GM23338 (cell line): ENCODE measurements around the gene MTHFR. TPM values are rescaled to one million over a fixed set of nuclear protein-coding genes. Genes with fewer than 3 reads are reported as not detected.

Source experiments
- ATAC-seq: fragments of 200-7000 bp; cut with Tn5 transposase; 3 replicates; pipeline ENCODE4 v1.9.1; 2020
- DNase-seq: peaks from one replicate; pipeline ENCODE4 v3.0.0-alpha.2; 2015; ENCODE audit warnings: low spot score
- H2AFZ ChIP-seq: fragments of 200-600 bp; sonication (generic); 2 replicates; pipeline ENCODE4 v1.8.0; 2016; ENCODE audit warnings: antibody characterized with exemption, mild to moderate bottlenecking, moderate library complexity
- H3F3A ChIP-seq: fragments of 200-600 bp; sonication (generic); replicated peaks from 2 replicates; pipeline ENCODE4 v1.8.0; 2017; ENCODE audit warnings: antibody characterized with exemption, mixed run types, low read depth
- H3K27ac ChIP-seq: fragments of 200-600 bp; sonication (generic); 2 replicates; pipeline ENCODE4 v1.6.1; 2016; ENCODE audit warnings: low read depth
- H3K27me3 ChIP-seq: fragments of 200-600 bp; sonication (generic); 2 replicates; pipeline ENCODE4 v1.8.0; 2016; ENCODE audit warnings: mild to moderate bottlenecking, mixed run types, moderate library complexity; ENCODE audit not compliant: insufficient read depth
- H3K36me3 ChIP-seq: fragments of 200-600 bp; sonication (generic); 2 replicates; pipeline ENCODE4 v1.8.0; 2016; ENCODE audit warnings: mild to moderate bottlenecking; ENCODE audit not compliant: insufficient read depth
- H3K4me1 ChIP-seq: fragments of 200-600 bp; sonication (generic); 2 replicates; pipeline ENCODE4 v1.8.0; 2016; ENCODE audit warnings: mild to moderate bottlenecking, moderate library complexity; ENCODE audit not compliant: insufficient read depth
- H3K4me2 ChIP-seq: fragments of 200-600 bp; sonication (generic); 2 replicates; pipeline ENCODE4 v1.7.1; 2017; ENCODE audit warnings: mixed run types
- H3K4me3 ChIP-seq: fragments of 200-600 bp; sonication (generic); 2 replicates; pipeline ENCODE4 v1.6.1; 2016; ENCODE audit warnings: mixed run types
- H3K79me2 ChIP-seq: fragments of 200-600 bp; sonication (generic); replicated peaks from 2 replicates; pipeline ENCODE4 v1.8.0; 2017; ENCODE audit warnings: mild to moderate bottlenecking; ENCODE audit not compliant: insufficient read depth
- H3K9me2 ChIP-seq: fragments of 200-600 bp; sonication (generic); 2 replicates; pipeline ENCODE4 v1.8.0; 2017; ENCODE audit not compliant: insufficient read depth
- H4K20me1 ChIP-seq: fragments of 200-600 bp; sonication (generic); replicated peaks from 2 replicates; pipeline ENCODE4 v1.8.0; 2017; ENCODE audit warnings: mild to moderate bottlenecking; ENCODE audit not compliant: insufficient read depth
- H3K27ac Mint-ChIP-seq: 2 replicates; pipeline ENCODE4 v1.8.0; 2020; ENCODE audit warnings: inconsistent platforms, mild to moderate bottlenecking, moderate library complexity, mixed read lengths
- H3K27me3 Mint-ChIP-seq: 3 replicates; pipeline ENCODE4 v1.8.0; 2022; ENCODE audit warnings: low read depth, mild to moderate bottlenecking, moderate library complexity, mixed read lengths, inconsistent platforms; ENCODE audit not compliant: insufficient read depth, poor library complexity
- H3K36me3 Mint-ChIP-seq: 3 replicates; pipeline ENCODE4 v1.8.0; 2021; ENCODE audit warnings: low read depth, mild to moderate bottlenecking, inconsistent platforms, moderate library complexity, mixed read lengths
- H3K4me1 Mint-ChIP-seq: 3 replicates; pipeline ENCODE4 v1.8.0; 2020; ENCODE audit warnings: mild to moderate bottlenecking, inconsistent platforms, mixed read lengths
- H3K4me3 Mint-ChIP-seq: 3 replicates; pipeline ENCODE4 v1.8.0; 2021; ENCODE audit warnings: moderate library complexity, mild to moderate bottlenecking, inconsistent platforms, mixed read lengths
- H3K9me3 Mint-ChIP-seq: 3 replicates; pipeline ENCODE4 v1.8.0; 2020; ENCODE audit warnings: moderate library complexity, mild to moderate bottlenecking, inconsistent platforms, mixed read lengths
- CREB1 ChIP-seq: fragments of 250-450 bp; sonication (Bioruptor Pico); IDR thresholded peaks from 2 replicates; pipeline ENCODE4 v1.5.0; 2020; ENCODE audit warnings: low read depth, mild to moderate bottlenecking, moderate library complexity
- EZH2 ChIP-seq: fragments of 200-600 bp; sonication (generic); IDR thresholded peaks from one replicate; pipeline ENCODE4 v1.8.0; 2017; ENCODE audit warnings: antibody characterized with exemption, mild to moderate bottlenecking, low read depth; ENCODE audit not compliant: unreplicated experiment
- EZH2phosphoT487 ChIP-seq: fragments of 200-600 bp; sonication (generic); IDR thresholded peaks from one replicate; pipeline ENCODE4 v1.8.1; 2018; ENCODE audit warnings: antibody characterized with exemption; ENCODE audit not compliant: unreplicated experiment
- POLR2AphosphoS5 ChIP-seq: IDR thresholded peaks from 2 replicates; pipeline ENCODE4 v1.6.1; 2016; ENCODE audit warnings: antibody characterized with exemption, low read depth
- ZNF114 ChIP-seq: fragments of 250-450 bp; sonication (Bioruptor Pico); IDR thresholded peaks from 2 replicates; pipeline ENCODE4 v1.5.0; 2020; ENCODE audit warnings: mild to moderate bottlenecking, moderate library complexity
- polyA plus RNA-seq: library from polyadenylated mRNA; unstranded; fragments of >200 nt; fragmentation: Nextera tagmentation; extraction: Ambion mirVana; gene quantifications from 2 replicates; pipeline ENCODE4 v1.2.1, GENCODE V29; 2016
- total RNA-seq: library from RNA; depleted of rRNA; stranded (reverse); fragments of >200 nt; shearing (Covaris generic); gene quantifications from 2 replicates; pipeline ENCODE4 v1.2.3, GENCODE V29; 2014
- TF ChIP-seq, protein P1 (sequence below), 2 experiments: fragments of 200-600 bp in 1 of 2; sonication (generic) in 1 of 2; conservative IDR thresholded peaks; 2 replicates each; pipeline versions ENCODE4 v1.5.1 to v1.6.1; 2016 to 2017; ENCODE audit warnings: antibody characterized with exemption in 2 of 2, low read depth in 2 of 2, mild to moderate bottlenecking in 2 of 2, moderate library complexity in 1 of 2
- TF ChIP-seq, protein P2 (sequence below): IDR thresholded peaks from one replicate; pipeline ENCODE4 v1.6.1; 2018; ENCODE audit warnings: antibody characterized with exemption; ENCODE audit not compliant: unreplicated experiment

The MTHFR gene
- total and polyA plus RNA-seq, 2 experiments from 2014 or later: 6.9 to 21.6 TPM

DNA sequence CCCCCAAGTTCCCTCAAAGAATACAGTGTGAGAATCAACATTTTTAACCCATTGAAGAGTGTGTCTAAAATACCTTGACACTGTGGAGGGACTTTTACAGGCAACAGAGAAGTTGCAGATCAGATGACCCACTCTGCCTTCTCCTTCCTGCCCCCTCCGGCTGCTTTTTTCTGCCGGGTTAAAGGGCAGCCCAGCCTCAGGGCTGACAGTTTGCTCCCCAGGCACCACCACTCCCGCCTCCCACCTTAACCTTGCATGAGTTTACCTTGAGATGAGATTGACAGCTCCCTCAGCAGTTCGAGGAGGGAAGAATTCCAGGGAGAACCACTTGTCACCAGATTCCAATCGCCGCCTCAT lies 3.2 kb downstream of the MTHFR start:
- Histone ChIP-seq H3K4me2 (peak overlapping the region; percentile 100), H3K79me2 (peaks cover 25% of the 10 kb centered on the region), H3K27me3 (no peaks in the 10 kb centered on the region), H3F3A (peaks cover 22% of the 10 kb centered on the region; the same call in 1 of the 2 replicates), H4K20me1 (no peaks in the 10 kb centered on the region; the same call in 1 of the 2 replicates), H2AFZ (no peak overlapping the region), H3K36me3 (no peaks in the 10 kb centered on the region; the same call in 1 of the 2 replicates), H3K4me1 (peaks cover 32% of the 10 kb centered on the region), H3K9me2 (no peaks in the 10 kb centered on the region), H3K27ac (peak overlapping the region; percentile 88; the same call in 1 of the 2 replicates), H3K4me3 (peak overlapping the region; percentile 98)
- TF ChIP-seq CREB1 (CRISPR knock-in tag): no peak
- TF ChIP-seq, protein P1, sequence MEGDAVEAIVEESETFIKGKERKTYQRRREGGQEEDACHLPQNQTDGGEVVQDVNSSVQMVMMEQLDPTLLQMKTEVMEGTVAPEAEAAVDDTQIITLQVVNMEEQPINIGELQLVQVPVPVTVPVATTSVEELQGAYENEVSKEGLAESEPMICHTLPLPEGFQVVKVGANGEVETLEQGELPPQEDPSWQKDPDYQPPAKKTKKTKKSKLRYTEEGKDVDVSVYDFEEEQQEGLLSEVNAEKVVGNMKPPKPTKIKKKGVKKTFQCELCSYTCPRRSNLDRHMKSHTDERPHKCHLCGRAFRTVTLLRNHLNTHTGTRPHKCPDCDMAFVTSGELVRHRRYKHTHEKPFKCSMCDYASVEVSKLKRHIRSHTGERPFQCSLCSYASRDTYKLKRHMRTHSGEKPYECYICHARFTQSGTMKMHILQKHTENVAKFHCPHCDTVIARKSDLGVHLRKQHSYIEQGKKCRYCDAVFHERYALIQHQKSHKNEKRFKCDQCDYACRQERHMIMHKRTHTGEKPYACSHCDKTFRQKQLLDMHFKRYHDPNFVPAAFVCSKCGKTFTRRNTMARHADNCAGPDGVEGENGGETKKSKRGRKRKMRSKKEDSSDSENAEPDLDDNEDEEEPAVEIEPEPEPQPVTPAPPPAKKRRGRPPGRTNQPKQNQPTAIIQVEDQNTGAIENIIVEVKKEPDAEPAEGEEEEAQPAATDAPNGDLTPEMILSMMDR (conservative IDR thresholded peaks at IDR 0.05; ENCODE audit: low read depth in 2 of 2): no peak
- no peak for TF ChIP-seq POLR2AphosphoS5
- DNase-seq (peak; percentile 55), ATAC-seq (no peak)
- 0 out of 2 replicates have a peak overlapping the region, but pooled peaks have one; percentile 56 for H3K27ac Mint-ChIP-seq
- peaks cover 2% of the 10 kb centered on the region; the same call in 1 of the 3 replicates for H3K9me3 Mint-ChIP-seq
- peak overlapping the region; percentile 92 for H3K4me3 Mint-ChIP-seq
- H3K27me3 Mint-ChIP-seq: peaks cover 10% of the 10 kb centered on the region
- peaks cover 29% of the 10 kb centered on the region for H3K36me3 Mint-ChIP-seq
- H3K4me1 Mint-ChIP-seq: peaks cover 40% of the 10 kb centered on the region

DNA sequence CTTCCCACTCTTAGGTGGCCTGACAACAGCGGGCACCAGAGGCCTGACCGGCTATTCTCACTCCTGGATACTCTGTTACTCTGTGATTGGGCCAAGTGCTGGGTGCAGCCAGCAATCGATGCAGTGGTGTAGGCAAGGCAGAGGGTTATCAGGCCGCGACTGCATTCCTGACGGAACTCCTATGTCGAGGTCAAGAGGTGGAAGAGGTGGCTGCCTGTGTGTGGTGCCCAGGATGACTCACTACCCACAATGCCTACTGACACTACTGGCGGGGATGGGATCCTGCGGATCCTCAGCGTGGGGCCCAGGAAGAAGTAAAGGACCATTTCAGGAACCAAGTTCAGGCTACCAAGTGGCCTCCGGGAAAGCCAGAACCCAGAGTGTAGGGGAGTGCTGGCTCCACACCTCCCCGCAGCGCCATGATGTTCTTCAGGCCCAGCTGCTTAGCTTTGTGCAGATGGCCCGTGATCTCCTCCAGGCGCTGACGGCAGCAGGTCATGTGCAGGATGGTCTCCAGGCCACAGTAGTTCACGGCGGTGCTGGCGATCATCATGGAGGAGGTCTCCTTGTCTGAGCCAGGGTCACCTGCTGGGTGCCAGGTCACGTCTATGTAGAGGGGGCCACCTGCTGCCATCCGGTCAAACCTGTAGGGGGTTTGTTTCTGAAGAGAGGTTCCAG lies 4.9 kb downstream of the MTHFR start:
- Histone ChIP-seq H3K9me2 (no peaks in the 10 kb centered on the region), H3K27ac (no peak overlapping the region), H3K79me2 (peaks cover 10% of the 10 kb centered on the region; the same call in 1 of the 2 replicates), H3K4me2 (no peak overlapping the region), H3K4me3 (no peak overlapping the region), H3F3A (peaks cover 18% of the 10 kb centered on the region; the same call in 1 of the 2 replicates), H3K4me1 (peaks cover 20% of the 10 kb centered on the region), H4K20me1 (no peaks in the 10 kb centered on the region; the same call in none of the 2 replicates), H3K36me3 (no peaks in the 10 kb centered on the region), H3K27me3 (no peaks in the 10 kb centered on the region), H2AFZ (no peak overlapping the region)
- H3K9me3 Mint-ChIP-seq: peaks cover under 1% of the 10 kb centered on the region; the same call in 1 of the 3 replicates
- peaks cover 32% of the 10 kb centered on the region for H3K4me1 Mint-ChIP-seq
- no peak for DNase-seq
- H3K4me3 Mint-ChIP-seq: no peak overlapping the region
- no peak for ATAC-seq
- peaks cover 31% of the 10 kb centered on the region for H3K36me3 Mint-ChIP-seq
- peaks cover 7% of the 10 kb centered on the region for H3K27me3 Mint-ChIP-seq
- TF ChIP-seq, protein P2, sequence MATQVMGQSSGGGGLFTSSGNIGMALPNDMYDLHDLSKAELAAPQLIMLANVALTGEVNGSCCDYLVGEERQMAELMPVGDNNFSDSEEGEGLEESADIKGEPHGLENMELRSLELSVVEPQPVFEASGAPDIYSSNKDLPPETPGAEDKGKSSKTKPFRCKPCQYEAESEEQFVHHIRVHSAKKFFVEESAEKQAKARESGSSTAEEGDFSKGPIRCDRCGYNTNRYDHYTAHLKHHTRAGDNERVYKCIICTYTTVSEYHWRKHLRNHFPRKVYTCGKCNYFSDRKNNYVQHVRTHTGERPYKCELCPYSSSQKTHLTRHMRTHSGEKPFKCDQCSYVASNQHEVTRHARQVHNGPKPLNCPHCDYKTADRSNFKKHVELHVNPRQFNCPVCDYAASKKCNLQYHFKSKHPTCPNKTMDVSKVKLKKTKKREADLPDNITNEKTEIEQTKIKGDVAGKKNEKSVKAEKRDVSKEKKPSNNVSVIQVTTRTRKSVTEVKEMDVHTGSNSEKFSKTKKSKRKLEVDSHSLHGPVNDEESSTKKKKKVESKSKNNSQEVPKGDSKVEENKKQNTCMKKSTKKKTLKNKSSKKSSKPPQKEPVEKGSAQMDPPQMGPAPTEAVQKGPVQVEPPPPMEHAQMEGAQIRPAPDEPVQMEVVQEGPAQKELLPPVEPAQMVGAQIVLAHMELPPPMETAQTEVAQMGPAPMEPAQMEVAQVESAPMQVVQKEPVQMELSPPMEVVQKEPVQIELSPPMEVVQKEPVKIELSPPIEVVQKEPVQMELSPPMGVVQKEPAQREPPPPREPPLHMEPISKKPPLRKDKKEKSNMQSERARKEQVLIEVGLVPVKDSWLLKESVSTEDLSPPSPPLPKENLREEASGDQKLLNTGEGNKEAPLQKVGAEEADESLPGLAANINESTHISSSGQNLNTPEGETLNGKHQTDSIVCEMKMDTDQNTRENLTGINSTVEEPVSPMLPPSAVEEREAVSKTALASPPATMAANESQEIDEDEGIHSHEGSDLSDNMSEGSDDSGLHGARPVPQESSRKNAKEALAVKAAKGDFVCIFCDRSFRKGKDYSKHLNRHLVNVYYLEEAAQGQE: no peak
- TF ChIP-seq, protein P1 (conservative IDR thresholded peaks at IDR 0.05; ENCODE audit: low read depth in 2 of 2): no peak
- TF ChIP-seq EZH2phosphoT487 (no peak), EZH2 (no peak), ZNF114 (CRISPR knock-in tag) (no peak)
- H3K27ac Mint-ChIP-seq: no peak overlapping the region
